HepG2 (cell line): ENCODE data around the gene P4HTM. TPM values are rescaled to one million over a fixed set of nuclear protein-coding genes. Genes with fewer than 3 reads are reported as not detected.
A peak's percentile ranks its signal among the peaks of the same experiment; 100 is the strongest.

Experiments
- CC2D1A ChIP-seq: sonication (generic); formaldehyde crosslinking; IDR thresholded peaks from 2 replicates; pipeline ENCODE4 v1.8.1; 2023; ENCODE audit warnings: mild to moderate bottlenecking, missing genetic modification reagents
- FIP1L1 ChIP-seq: fragments of 200-400 bp; formaldehyde crosslinking; IDR thresholded peaks from 2 replicates; pipeline ENCODE4 v1.6.1; 2018; ENCODE audit warnings: low read depth, mild to moderate bottlenecking, low read length, moderate library complexity, borderline replicate concordance; ENCODE audit not compliant: insufficient read depth
- HNRNPLL ChIP-seq: fragments of 200-400 bp; formaldehyde crosslinking; IDR thresholded peaks from 2 replicates; pipeline ENCODE4 v1.6.1; 2017; ENCODE audit warnings: mild to moderate bottlenecking, low read depth, low read length; ENCODE audit not compliant: poor library complexity, severe bottlenecking
- HNRNPUL1 ChIP-seq: fragments of 200-400 bp; formaldehyde crosslinking; IDR thresholded peaks from 2 replicates; pipeline ENCODE4 v1.6.1; 2017; ENCODE audit warnings: low read depth, mild to moderate bottlenecking, low read length, moderate library complexity
- KDM5A ChIP-seq: fragments of 200-600 bp; sonication (generic); IDR thresholded peaks from 2 replicates; pipeline ENCODE4 v1.7.0; 2018; ENCODE audit warnings: antibody characterized with exemption, mild to moderate bottlenecking, low read length, borderline replicate concordance
- POLR2AphosphoS2 ChIP-seq: IDR thresholded peaks from 2 replicates; pipeline ENCODE4 v1.6.1; 2011; ENCODE audit warnings: low read depth, low read length, improper control_type of control experiment
- RBM39 ChIP-seq: fragments of 200-400 bp; formaldehyde crosslinking; IDR thresholded peaks from one replicate; pipeline ENCODE4 v1.6.1; 2018; ENCODE audit warnings: antibody characterized with exemption, mild to moderate bottlenecking, low read depth, low read length; ENCODE audit not compliant: poor library complexity, severe bottlenecking
- SP1 ChIP-seq, 2 experiments: fragments of 450-650 bp in 1 of 2; sonication (generic) in 1 of 2; formaldehyde crosslinking in 1 of 2; IDR thresholded peaks; 2 replicates each; pipeline versions ENCODE4 v1.4.0 to v1.6.1; 2016 to 2020; ENCODE audit warnings: missing genetic modification reagents in 1 of 2
- YY1 ChIP-seq: IDR thresholded peaks from 2 replicates; pipeline ENCODE4 v1.6.1; 2011; ENCODE audit warnings: low read length, low read depth, moderate library complexity, mild to moderate bottlenecking; ENCODE audit not compliant: insufficient read depth, insufficient replicate concordance
- ZNF10 ChIP-seq: sonication (generic); formaldehyde crosslinking; IDR thresholded peaks from 2 replicates; pipeline ENCODE4 v1.4.0; 2020; ENCODE audit warnings: mild to moderate bottlenecking, low read depth, missing genetic modification reagents, borderline replicate concordance
- ZNF225 ChIP-seq: sonication (generic); formaldehyde crosslinking; IDR thresholded peaks from 2 replicates; pipeline ENCODE4 v1.4.0; 2020; ENCODE audit warnings: mild to moderate bottlenecking, missing genetic modification reagents
- ZNF598 ChIP-seq: sonication (generic); formaldehyde crosslinking; IDR thresholded peaks from 2 replicates; pipeline ENCODE4 v1.5.1; 2020; ENCODE audit warnings: mild to moderate bottlenecking, missing genetic modification reagents, borderline replicate concordance
- ZNF777 ChIP-seq: sonication (generic); formaldehyde crosslinking; IDR thresholded peaks from 2 replicates; pipeline ENCODE4 v1.4.0; 2020; ENCODE audit warnings: missing genetic modification reagents
- ZNF790 ChIP-seq: sonication (generic); formaldehyde crosslinking; IDR thresholded peaks from 2 replicates; pipeline ENCODE4 v1.8.0; 2022; ENCODE audit warnings: missing genetic modification reagents, mild to moderate bottlenecking, borderline replicate concordance
- polyA plus RNA-seq, 8 experiments: library from polyadenylated mRNA; depleted of rRNA in 3 of 8; stranded (reverse) in 7 of 8; unstranded in 1 of 8; fragments of >200 nt; fragmentation: Illumina TruSeq in 4 of 8; extraction: Trizol in 4 of 8; gene quantifications; 2 replicates each; pipeline versions ENCODE4 v1.2.1 to v1.2.3, GENCODE V29; 2011 to 2016; ENCODE audit warnings: low read depth in 4 of 8, missing spikeins in 1 of 8, mixed read lengths in 1 of 8; ENCODE audit not compliant: insufficient read depth in 1 of 8
- total RNA-seq, 5 experiments: library from RNA; depleted of rRNA; stranded (reverse); fragments of >200 nt; fragmentation: Illumina TruSeq; extraction: Trizol; gene quantifications; 2 replicates each; pipeline ENCODE4 v1.2.3, GENCODE V29; 2016; ENCODE audit warnings: low read depth in 1 of 5
- TF ChIP-seq, protein P1 (sequence below): sonication (generic); formaldehyde crosslinking; IDR thresholded peaks from 2 replicates; pipeline ENCODE4 v1.4.0; 2020; ENCODE audit warnings: mild to moderate bottlenecking, missing genetic modification reagents
- TF ChIP-seq, protein P2 (sequence below): sonication (generic); formaldehyde crosslinking; IDR thresholded peaks from 2 replicates; pipeline ENCODE4 v1.5.0; 2020; ENCODE audit warnings: missing genetic modification reagents
- TF ChIP-seq, protein P3 (sequence below): fragments of 450-650 bp; IDR thresholded peaks from 2 replicates; pipeline ENCODE4 v1.6.1; 2017; ENCODE audit warnings: mild to moderate bottlenecking
- TF ChIP-seq, protein P4 (sequence below): sonication (generic); formaldehyde crosslinking; IDR thresholded peaks from 2 replicates; pipeline ENCODE4 v1.8.0; 2022; ENCODE audit warnings: missing genetic modification reagents, low read depth, mild to moderate bottlenecking, borderline replicate concordance
- TF ChIP-seq, protein P5 (sequence below): sonication (generic); formaldehyde crosslinking; conservative IDR thresholded peaks from 2 replicates; pipeline ENCODE4 v1.4.0; 2020; ENCODE audit warnings: missing genetic modification reagents

P4HTM gene
- total and polyA plus RNA-seq, 2 of the 13 experiments (the other 11 are each of a cell fraction or from before 2014, with no cell fraction given), result 0.01 TPM; not detected in 1

DNA sequence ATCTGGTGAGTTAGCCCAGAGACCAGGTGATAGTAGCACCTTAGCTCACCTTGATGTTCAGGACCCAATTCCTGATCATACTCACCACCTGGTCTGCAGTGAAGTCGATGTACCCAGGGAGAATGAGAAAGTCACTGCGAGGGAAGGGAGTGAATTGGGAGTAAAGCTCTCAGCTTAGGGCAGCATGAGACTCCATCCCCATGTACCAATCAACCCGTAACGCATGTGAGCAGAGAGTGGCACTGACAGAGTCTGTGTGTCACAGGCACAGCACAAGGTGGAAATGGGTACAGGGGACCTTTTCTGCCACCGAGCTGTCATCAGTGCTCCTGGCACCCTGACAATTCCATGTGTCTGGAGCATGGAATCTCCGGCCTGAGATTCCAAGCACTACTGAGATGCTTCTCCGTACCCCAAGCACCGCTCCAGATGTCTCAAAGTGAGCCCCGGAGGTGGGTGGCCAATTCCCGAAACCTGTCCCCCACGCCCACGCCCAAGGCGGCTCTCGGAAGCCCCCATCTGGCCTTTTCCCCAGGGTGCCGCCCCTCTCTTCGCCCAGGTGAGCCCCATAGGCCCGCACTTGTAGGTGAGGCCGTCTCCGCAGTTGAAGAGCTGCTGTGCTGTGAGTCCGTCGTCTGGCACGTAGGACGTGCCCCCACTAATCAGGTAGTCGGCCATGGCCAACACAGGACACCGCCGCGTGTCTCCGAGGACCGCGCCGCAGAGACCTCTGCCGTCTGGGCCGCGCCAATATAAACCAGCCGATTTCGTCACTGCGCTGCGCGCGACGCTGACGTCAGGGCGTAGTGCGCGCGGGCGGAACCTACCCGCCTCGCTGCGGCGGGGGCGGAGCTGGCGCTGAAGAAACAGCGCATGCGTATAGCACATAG, 38.9 kb downstream of the P4HTM start, which contains the start of gene IMPDH2 (continued):
- TF ChIP-seq, protein P1, sequence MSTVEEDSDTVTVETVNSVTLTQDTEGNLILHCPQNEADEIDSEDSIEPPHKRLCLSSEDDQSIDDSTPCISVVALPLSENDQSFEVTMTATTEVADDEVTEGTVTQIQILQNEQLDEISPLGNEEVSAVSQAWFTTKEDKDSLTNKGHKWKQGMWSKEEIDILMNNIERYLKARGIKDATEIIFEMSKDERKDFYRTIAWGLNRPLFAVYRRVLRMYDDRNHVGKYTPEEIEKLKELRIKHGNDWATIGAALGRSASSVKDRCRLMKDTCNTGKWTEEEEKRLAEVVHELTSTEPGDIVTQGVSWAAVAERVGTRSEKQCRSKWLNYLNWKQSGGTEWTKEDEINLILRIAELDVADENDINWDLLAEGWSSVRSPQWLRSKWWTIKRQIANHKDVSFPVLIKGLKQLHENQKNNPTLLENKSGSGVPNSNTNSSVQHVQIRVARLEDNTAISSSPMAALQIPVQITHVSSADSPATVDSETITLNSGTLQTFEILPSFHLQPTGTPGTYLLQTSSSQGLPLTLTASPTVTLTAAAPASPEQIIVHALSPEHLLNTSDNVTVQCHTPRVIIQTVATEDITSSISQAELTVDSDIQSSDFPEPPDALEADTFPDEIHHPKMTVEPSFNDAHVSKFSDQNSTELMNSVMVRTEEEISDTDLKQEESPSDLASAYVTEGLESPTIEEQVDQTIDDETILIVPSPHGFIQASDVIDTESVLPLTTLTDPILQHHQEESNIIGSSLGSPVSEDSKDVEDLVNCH (CRISPR knock-in tag), result no peak
- TF ChIP-seq, protein P2, sequence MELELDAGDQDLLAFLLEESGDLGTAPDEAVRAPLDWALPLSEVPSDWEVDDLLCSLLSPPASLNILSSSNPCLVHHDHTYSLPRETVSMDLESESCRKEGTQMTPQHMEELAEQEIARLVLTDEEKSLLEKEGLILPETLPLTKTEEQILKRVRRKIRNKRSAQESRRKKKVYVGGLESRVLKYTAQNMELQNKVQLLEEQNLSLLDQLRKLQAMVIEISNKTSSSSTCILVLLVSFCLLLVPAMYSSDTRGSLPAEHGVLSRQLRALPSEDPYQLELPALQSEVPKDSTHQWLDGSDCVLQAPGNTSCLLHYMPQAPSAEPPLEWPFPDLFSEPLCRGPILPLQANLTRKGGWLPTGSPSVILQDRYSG (CRISPR knock-in tag), result no peak
- peak; percentile 64; the same call in 1 of the 2 replicates for TF ChIP-seq HNRNPUL1
- TF ChIP-seq, protein P3, sequence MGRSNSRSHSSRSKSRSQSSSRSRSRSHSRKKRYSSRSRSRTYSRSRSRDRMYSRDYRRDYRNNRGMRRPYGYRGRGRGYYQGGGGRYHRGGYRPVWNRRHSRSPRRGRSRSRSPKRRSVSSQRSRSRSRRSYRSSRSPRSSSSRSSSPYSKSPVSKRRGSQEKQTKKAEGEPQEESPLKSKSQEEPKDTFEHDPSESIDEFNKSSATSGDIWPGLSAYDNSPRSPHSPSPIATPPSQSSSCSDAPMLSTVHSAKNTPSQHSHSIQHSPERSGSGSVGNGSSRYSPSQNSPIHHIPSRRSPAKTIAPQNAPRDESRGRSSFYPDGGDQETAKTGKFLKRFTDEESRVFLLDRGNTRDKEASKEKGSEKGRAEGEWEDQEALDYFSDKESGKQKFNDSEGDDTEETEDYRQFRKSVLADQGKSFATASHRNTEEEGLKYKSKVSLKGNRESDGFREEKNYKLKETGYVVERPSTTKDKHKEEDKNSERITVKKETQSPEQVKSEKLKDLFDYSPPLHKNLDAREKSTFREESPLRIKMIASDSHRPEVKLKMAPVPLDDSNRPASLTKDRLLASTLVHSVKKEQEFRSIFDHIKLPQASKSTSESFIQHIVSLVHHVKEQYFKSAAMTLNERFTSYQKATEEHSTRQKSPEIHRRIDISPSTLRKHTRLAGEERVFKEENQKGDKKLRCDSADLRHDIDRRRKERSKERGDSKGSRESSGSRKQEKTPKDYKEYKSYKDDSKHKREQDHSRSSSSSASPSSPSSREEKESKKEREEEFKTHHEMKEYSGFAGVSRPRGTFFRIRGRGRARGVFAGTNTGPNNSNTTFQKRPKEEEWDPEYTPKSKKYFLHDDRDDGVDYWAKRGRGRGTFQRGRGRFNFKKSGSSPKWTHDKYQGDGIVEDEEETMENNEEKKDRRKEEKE, result no peak
- peak; percentile 73; the same call in 1 of the 2 replicates for TF ChIP-seq ZNF225 (CRISPR knock-in tag)
- TF ChIP-seq ZNF777, result peak; percentile 81
- TF ChIP-seq CC2D1A, result no peak
- TF ChIP-seq HNRNPLL, result peak; percentile 93
- peak; percentile 97 for TF ChIP-seq RBM39
- peak; percentile 81 for TF ChIP-seq YY1
- TF ChIP-seq SP1 (IDR thresholded peaks at IDR 0.05), result no peak
- peak; percentile 85 for TF ChIP-seq SP1 (CRISPR knock-in tag; IDR thresholded peaks at IDR 0.05)
- TF ChIP-seq ZNF598 (CRISPR knock-in tag), result peak; percentile 88; the same call in 1 of the 2 replicates
- TF ChIP-seq, protein P4, sequence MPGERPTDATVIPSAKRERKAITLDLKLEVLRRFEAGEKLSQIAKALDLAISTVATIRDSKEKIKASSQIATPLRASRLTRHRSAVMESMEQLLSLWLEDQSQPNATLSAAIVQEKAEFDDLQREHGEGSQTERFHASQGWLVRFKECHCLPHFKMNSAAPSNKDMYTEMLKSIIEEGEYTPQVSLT (CRISPR knock-in tag), result no peak
- TF ChIP-seq, protein P5, sequence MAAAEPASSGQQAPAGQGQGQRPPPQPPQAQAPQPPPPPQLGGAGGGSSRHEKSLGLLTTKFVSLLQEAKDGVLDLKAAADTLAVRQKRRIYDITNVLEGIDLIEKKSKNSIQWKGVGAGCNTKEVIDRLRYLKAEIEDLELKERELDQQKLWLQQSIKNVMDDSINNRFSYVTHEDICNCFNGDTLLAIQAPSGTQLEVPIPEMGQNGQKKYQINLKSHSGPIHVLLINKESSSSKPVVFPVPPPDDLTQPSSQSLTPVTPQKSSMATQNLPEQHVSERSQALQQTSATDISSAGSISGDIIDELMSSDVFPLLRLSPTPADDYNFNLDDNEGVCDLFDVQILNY (CRISPR knock-in tag), result peak; percentile 88
- peak; percentile 95 for TF ChIP-seq POLR2AphosphoS2
- TF ChIP-seq ZNF790, result peak; percentile 58; the same call in 1 of the 2 replicates
- TF ChIP-seq ZNF10, result no peak
- no peak; the same call in 1 of the 2 replicates for TF ChIP-seq KDM5A
- TF ChIP-seq FIP1L1, result peak; percentile 77; the same call in 1 of the 2 replicates
